22Rv1 (cell line): ENCODE results near the gene EPC1.

Experiments used
- CTCF ChIP-seq: fragments of 450-650 bp; IDR thresholded peaks from 2 replicates; pipeline ENCODE4 v1.5.1; 2017; ENCODE audit warnings: mild to moderate bottlenecking
- ZFX ChIP-seq: fragments of 450-650 bp; IDR thresholded peaks from 2 replicates; pipeline ENCODE4 v1.6.1; 2017; ENCODE audit warnings: antibody characterized with exemption, borderline replicate concordance

- TF ChIP-seq CTCF (no peak), ZFX (no peak)
These were observed 81.2 kb downstream of the EPC1 start for GRCh38 chr10:32265756-32266155.
